CD14-positive monocyte (primary cell): ENCODE measurements around the gene PLXDC2. TPM values are rescaled to one million over a fixed set of nuclear protein-coding genes. Genes with fewer than 3 reads are reported as not detected.

ENCODE experiments used
- DNase-seq, 3 donors: peaks; one replicate each; pipeline ENCODE4 v3.0.0-alpha.2; 2011 to 2022
- H2AFZ ChIP-seq: 2 replicates; pipeline ENCODE4 v1.6.0; 2012; ENCODE audit warnings: mild to moderate bottlenecking, low read depth, low read length, inconsistent platforms; ENCODE audit not compliant: insufficient read depth, poor library complexity, severe bottlenecking
- H3K27ac ChIP-seq, 2 donors: 1 replicate in 1 of 2; 2 replicates in 1 of 2; pipeline ENCODE4 v1.5.1; 2012 to 2013; ENCODE audit warnings: low read length in 2 of 2, control low read depth in 1 of 2, inconsistent platforms in 1 of 2, low read depth in 1 of 2, mild to moderate bottlenecking in 1 of 2
- H3K27me3 ChIP-seq, 2 donors: one replicate each; pipeline versions ENCODE4 v1.6.0 to v1.6.1; 2011 to 2013; ENCODE audit warnings: low read length in 2 of 2; ENCODE audit not compliant: control insufficient read depth in 2 of 2, insufficient read depth in 2 of 2
- H3K36me3 ChIP-seq, 2 donors: replicated peaks in 1 of 2; 1 replicate in 1 of 2; 2 replicates in 1 of 2; pipeline versions ENCODE4 v1.5.1 to v1.6.1; 2012 to 2013; ENCODE audit warnings: low read length in 2 of 2, control low read depth in 1 of 2, inconsistent platforms in 1 of 2, mild to moderate bottlenecking in 1 of 2; ENCODE audit not compliant: insufficient read depth in 2 of 2, control insufficient read depth in 1 of 2
- H3K4me1 ChIP-seq, 2 donors: 1 replicate in 1 of 2; 2 replicates in 1 of 2; pipeline versions ENCODE4 v1.5.1 to v1.6.1; 2012 to 2013; ENCODE audit warnings: low read length in 2 of 2, control low read depth in 1 of 2, inconsistent platforms in 1 of 2, mild to moderate bottlenecking in 1 of 2, moderate library complexity in 1 of 2; ENCODE audit not compliant: insufficient read depth in 2 of 2, control insufficient read depth in 1 of 2
- H3K4me2 ChIP-seq: replicated peaks from 2 replicates; pipeline ENCODE3; 2012; ENCODE audit warnings: low read length, moderate library complexity, mild to moderate bottlenecking; ENCODE audit not compliant: poor library complexity, severe bottlenecking; ENCODE audit errors: extremely low read depth
- H3K4me3 ChIP-seq, 3 experiments: fragments of 200-600 bp in 1 of 3; sonication (generic) in 1 of 3; replicated peaks in 1 of 3; 1 replicate in 2 of 3; 2 replicates in 1 of 3; pipeline ENCODE4 v1.5.1; 2011 to 2013; ENCODE audit warnings: low read length in 3 of 3, mild to moderate bottlenecking in 3 of 3, control low read depth in 2 of 3, low read depth in 2 of 3, inconsistent platforms in 1 of 3, moderate library complexity in 1 of 3
- H3K79me2 ChIP-seq: 2 replicates; pipeline ENCODE4 v1.6.0; 2012; ENCODE audit warnings: mild to moderate bottlenecking, control low read depth, inconsistent platforms, low read length, moderate library complexity; ENCODE audit not compliant: insufficient read depth
- H3K9ac ChIP-seq: 2 replicates; pipeline ENCODE4 v1.6.0; 2017; ENCODE audit warnings: low read length, mild to moderate bottlenecking; ENCODE audit not compliant: insufficient read depth, poor library complexity, severe bottlenecking
- H3K9me3 ChIP-seq, 2 donors: replicated peaks in 1 of 2; 1 replicate in 1 of 2; 2 replicates in 1 of 2; pipeline versions ENCODE4 v1.5.1 to v1.6.1; 2012 to 2013; ENCODE audit warnings: low read length in 2 of 2, control low read depth in 1 of 2; ENCODE audit not compliant: control insufficient read depth in 1 of 2, insufficient read depth in 1 of 2
- H4K20me1 ChIP-seq: 2 replicates; pipeline ENCODE4 v1.6.0; 2012; ENCODE audit warnings: mild to moderate bottlenecking, low read length, control low read depth, moderate library complexity; ENCODE audit not compliant: insufficient read depth
- H3K27ac Mint-ChIP-seq, 7 donors: one replicate each; pipeline ENCODE4 v1.8.0; 2020; ENCODE audit warnings: mild to moderate bottlenecking in 7 of 7, mixed read lengths in 7 of 7, moderate library complexity in 6 of 7, inconsistent platforms in 2 of 7
- H3K27me3 Mint-ChIP-seq, 3 donors: one replicate each; pipeline ENCODE4 v1.8.0; 2021 to 2022; ENCODE audit warnings: low read depth in 3 of 3, mild to moderate bottlenecking in 3 of 3, mixed read lengths in 3 of 3, moderate library complexity in 3 of 3, inconsistent platforms in 1 of 3
- H3K36me3 Mint-ChIP-seq, 2 donors: one replicate each; pipeline ENCODE4 v1.8.0; 2020; ENCODE audit warnings: mixed read lengths in 2 of 2, inconsistent platforms in 1 of 2, mild to moderate bottlenecking in 1 of 2
- H3K4me1 Mint-ChIP-seq: one replicate; pipeline ENCODE4 v1.8.0; 2020; ENCODE audit warnings: mild to moderate bottlenecking, mixed read lengths
- H3K4me3 Mint-ChIP-seq, 2 donors: one replicate each; pipeline ENCODE4 v1.8.0; 2020; ENCODE audit warnings: mild to moderate bottlenecking in 2 of 2, mixed read lengths in 2 of 2, moderate library complexity in 1 of 2
- H3K9me3 Mint-ChIP-seq, 7 donors: one replicate each; pipeline ENCODE4 v1.8.0; 2020 to 2022; ENCODE audit warnings: mixed read lengths in 7 of 7, mild to moderate bottlenecking in 6 of 7, moderate library complexity in 6 of 7, inconsistent platforms in 2 of 7
- WGBS: methylation state at CpG from one replicate; pipeline ENCODE4 v1.1.5; 2013; ENCODE audit warnings: missing lambda C conversion rate; ENCODE audit not compliant: insufficient coverage; 5-methylcytosine and 5-hydroxymethylcytosine counted together
- intact Hi-C, 2 donors: fragments of 100-400 bp; cut with micrococcal nuclease; formaldehyde crosslinking; loops; one replicate each; pipeline versions ENCODE4 v1.15.0 to v1.15.1; 2023
- polyA plus RNA-seq, 3 donors: library from polyadenylated mRNA; depleted of rRNA in 1 of 3; unstranded in 2 of 3; stranded (reverse) in 1 of 3; fragments of 300-500 nt in 2 of 3; fragments of >200 nt in 1 of 3; fragmentation: Illumina TruSeq in 2 of 3; gene quantifications; 1 replicate in 2 of 3; 2 replicates in 1 of 3; pipeline ENCODE4 v1.2.3, GENCODE V29; 2012 to 2021
- TF ChIP-seq, protein P1 (sequence below): fragments of 200-600 bp; IDR thresholded peaks from one replicate; pipeline ENCODE4 v1.8.0; 2022; ENCODE audit warnings: antibody characterized with exemption, mild to moderate bottlenecking

PLXDC2 gene
- polyA plus RNA-seq, 3 donors, result 37.5 to 128 (median 93.6) TPM

DNA sequence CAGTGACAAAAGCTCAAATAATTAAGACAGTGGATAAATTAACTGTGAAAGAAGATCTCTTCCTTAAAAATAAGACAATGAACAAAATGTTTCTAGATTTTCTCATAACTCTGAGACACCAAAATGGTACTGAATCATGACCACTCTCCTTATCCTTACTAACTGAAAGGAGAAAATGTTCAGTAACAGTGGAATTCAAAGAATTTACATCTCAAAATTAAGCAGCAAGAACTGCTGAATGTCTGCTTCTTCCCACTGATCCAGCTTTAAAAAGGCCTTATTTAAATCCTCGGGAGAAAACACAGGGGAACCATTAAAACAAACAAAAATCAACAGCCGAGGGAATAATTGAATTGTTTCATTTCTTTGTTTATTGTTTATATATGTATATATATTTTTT is 27.3 kb upstream of the PLXDC2 start:
- peaks cover 22% of the 10 kb centered on the region for H3K4me1 Mint-ChIP-seq
- TF ChIP-seq, protein P1, sequence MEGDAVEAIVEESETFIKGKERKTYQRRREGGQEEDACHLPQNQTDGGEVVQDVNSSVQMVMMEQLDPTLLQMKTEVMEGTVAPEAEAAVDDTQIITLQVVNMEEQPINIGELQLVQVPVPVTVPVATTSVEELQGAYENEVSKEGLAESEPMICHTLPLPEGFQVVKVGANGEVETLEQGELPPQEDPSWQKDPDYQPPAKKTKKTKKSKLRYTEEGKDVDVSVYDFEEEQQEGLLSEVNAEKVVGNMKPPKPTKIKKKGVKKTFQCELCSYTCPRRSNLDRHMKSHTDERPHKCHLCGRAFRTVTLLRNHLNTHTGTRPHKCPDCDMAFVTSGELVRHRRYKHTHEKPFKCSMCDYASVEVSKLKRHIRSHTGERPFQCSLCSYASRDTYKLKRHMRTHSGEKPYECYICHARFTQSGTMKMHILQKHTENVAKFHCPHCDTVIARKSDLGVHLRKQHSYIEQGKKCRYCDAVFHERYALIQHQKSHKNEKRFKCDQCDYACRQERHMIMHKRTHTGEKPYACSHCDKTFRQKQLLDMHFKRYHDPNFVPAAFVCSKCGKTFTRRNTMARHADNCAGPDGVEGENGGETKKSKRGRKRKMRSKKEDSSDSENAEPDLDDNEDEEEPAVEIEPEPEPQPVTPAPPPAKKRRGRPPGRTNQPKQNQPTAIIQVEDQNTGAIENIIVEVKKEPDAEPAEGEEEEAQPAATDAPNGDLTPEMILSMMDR, result no peak

DNA sequence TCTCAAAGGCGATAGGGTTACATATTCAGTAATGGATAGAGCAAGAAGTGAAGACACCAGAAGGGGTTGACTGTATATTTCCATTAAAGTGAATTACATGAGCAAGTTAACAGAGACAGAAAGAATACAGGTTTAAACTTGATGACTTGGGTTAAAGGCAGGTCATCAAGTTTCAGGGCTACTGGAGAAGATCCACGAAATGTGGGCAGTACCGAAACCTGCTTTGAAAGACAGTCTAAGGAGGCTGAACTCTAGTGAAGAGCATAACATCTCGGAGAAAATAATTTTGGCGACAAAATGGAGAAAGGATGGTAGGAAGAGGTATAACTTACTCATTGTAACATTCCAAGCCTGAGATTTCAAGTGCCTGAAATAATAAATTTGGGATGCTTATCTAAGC is 26.6 kb upstream of the PLXDC2 start:
- Mint-ChIP-seq H3K9me3 (no peaks in the 10 kb centered on the region), H3K4me1 (peaks cover 19% of the 10 kb centered on the region), H3K27ac (no peak overlapping the region), H3K27me3 (peaks cover 0 to 2% (median 0%) of the 10 kb centered on the region in 3 donors), H3K4me3 (no peak overlapping the region), H3K36me3 (no peaks in the 10 kb centered on the region)
- Histone ChIP-seq H3K4me3 (no peak overlapping the region), H4K20me1 (no peaks in the 10 kb centered on the region), H3K36me3 (no peaks in the 10 kb centered on the region), H3K4me2 (no peak overlapping the region), H3K27ac (no peak overlapping the region), H3K79me2 (no peaks in the 10 kb centered on the region), H3K9me3 (no peaks in the 10 kb centered on the region), H3K4me1 (peaks cover 8 to 12% of the 10 kb centered on the region in 2 donors), H2AFZ (no peak overlapping the region), H3K9ac (no peak overlapping the region), H3K27me3 (no peaks in the 10 kb centered on the region)
- DNase-seq, result no peak
- TF ChIP-seq, protein P1, result no peak
- intact Hi-C loops, result loop anchor here in 1 of 2 donors (10.0 kb wide), 1 partner anchor 375 kb away; no protein-coding TSS in a partner anchor
- 95% methylated on average over 3 of the region's 5 CpGs for WGBS

More for the DNA sequence above, 27.3 kb upstream of the PLXDC2 start:
- intact Hi-C loops, result loop anchor here in 1 of 2 donors (10.0 kb wide), 1 partner anchor 374 kb away; no protein-coding TSS in a partner anchor
- Histone ChIP-seq H3K79me2 (no peaks in the 10 kb centered on the region), H2AFZ (no peak overlapping the region), H4K20me1 (no peaks in the 10 kb centered on the region), H3K4me1 (peaks cover 8 to 13% of the 10 kb centered on the region in 2 donors), H3K9me3 (no peaks in the 10 kb centered on the region), H3K9ac (no peak overlapping the region), H3K4me3 (no peak overlapping the region), H3K27ac (no peak overlapping the region), H3K36me3 (no peaks in the 10 kb centered on the region), H3K4me2 (no peak overlapping the region), H3K27me3 (no peaks in the 10 kb centered on the region)
- WGBS, result no CpG with 5 or more reads among the region's 2 CpGs
- H3K4me3 Mint-ChIP-seq, result no peak overlapping the region
- peaks cover 0 to 2% (median 0%) of the 10 kb centered on the region in 3 donors for H3K27me3 Mint-ChIP-seq
- no peaks in the 10 kb centered on the region for H3K9me3 Mint-ChIP-seq
- no peak for DNase-seq
- H3K36me3 Mint-ChIP-seq, result no peaks in the 10 kb centered on the region
- no peak overlapping the region for H3K27ac Mint-ChIP-seq
